WTC11 (cell line): ENCODE results near the gene FKBP1A. TPM values are rescaled to one million over a fixed set of nuclear protein-coding genes. Genes with fewer than 3 reads are reported as not detected.

Experiments used
- ATAC-seq: fragments of 200-7000 bp; cut with Tn5 transposase; 2 replicates; pipeline ENCODE4 v1.10.0; 2021; ENCODE audit warnings: mild to moderate bottlenecking, moderate library complexity
- CTCF ChIA-PET: fragments of 300-600 bp; sonication (Branson Sonifier 250); formaldehyde crosslinking; loops from one replicate; lab custom pipeline; 2021; ENCODE audit warnings: antibody characterized with exemption; lab: Charles Lee
- POLR2A ChIA-PET: fragments of 350-600 bp; sonication (Branson Sonifier 250); formaldehyde crosslinking; loops from one replicate; lab custom pipeline; 2021; ENCODE audit warnings: antibody characterized with exemption; lab: Charles Lee
- DNase-seq: peaks from one replicate; pipeline ENCODE4 v3.0.0; 2021; ENCODE audit warnings: low spot score
- H3K27ac Mint-ChIP-seq: 2 replicates; pipeline ENCODE4 v1.8.0; 2021; ENCODE audit warnings: mixed read lengths
- H3K27me3 Mint-ChIP-seq: 2 replicates; pipeline ENCODE4 v1.8.0; 2021; ENCODE audit warnings: low read depth, mild to moderate bottlenecking, moderate library complexity, mixed read lengths
- H3K36me3 Mint-ChIP-seq: 2 replicates; pipeline ENCODE4 v1.8.0; 2021; ENCODE audit warnings: mixed read lengths
- H3K4me1 Mint-ChIP-seq: 2 replicates; pipeline ENCODE4 v1.8.0; 2022; ENCODE audit warnings: mixed read lengths
- H3K4me3 Mint-ChIP-seq: 2 replicates; pipeline ENCODE4 v1.8.0; 2021; ENCODE audit warnings: mild to moderate bottlenecking, moderate library complexity, mixed read lengths
- H3K9me3 Mint-ChIP-seq: 2 replicates; pipeline ENCODE4 v1.8.0; 2021; ENCODE audit warnings: mixed read lengths
- FOXP4 ChIP-seq: sonication (generic); formaldehyde crosslinking; IDR thresholded peaks from 2 replicates; pipeline ENCODE4 v1.8.0; 2022; ENCODE audit warnings: mild to moderate bottlenecking, missing genetic modification reagents
- PRRX2 ChIP-seq: fragments of 250-450 bp; sonication (Bioruptor Pico); IDR thresholded peaks from 2 replicates; pipeline ENCODE4 v1.8.0; 2021; ENCODE audit warnings: mild to moderate bottlenecking
- RELA ChIP-seq: sonication (generic); formaldehyde crosslinking; IDR thresholded peaks from 2 replicates; pipeline ENCODE4 v1.8.1; 2022; ENCODE audit warnings: missing genetic modification reagents, mild to moderate bottlenecking, borderline replicate concordance
- RORB ChIP-seq: fragments of 250-450 bp; sonication (Bioruptor Pico); IDR thresholded peaks from 2 replicates; pipeline ENCODE4 v1.9.0; 2021; ENCODE audit warnings: mild to moderate bottlenecking
- TEAD1 ChIP-seq: sonication (generic); formaldehyde crosslinking; IDR thresholded peaks from 2 replicates; pipeline ENCODE4 v1.8.0; 2022; ENCODE audit warnings: mild to moderate bottlenecking, missing genetic modification reagents
- ZNF121 ChIP-seq: sonication (generic); formaldehyde crosslinking; IDR thresholded peaks from 2 replicates; pipeline ENCODE4 v1.8.0; 2023; ENCODE audit warnings: missing genetic modification reagents
- total RNA-seq: library from RNA; stranded (reverse); gene quantifications from 3 replicates; pipeline ENCODE4 v1.2.3, GENCODE V29; 2021
- TF ChIP-seq, protein P1 (sequence below): sonication (generic); formaldehyde crosslinking; IDR thresholded peaks from 2 replicates; pipeline ENCODE4 v1.8.0; 2022; ENCODE audit warnings: mild to moderate bottlenecking, missing genetic modification reagents
- TF ChIP-seq, protein P2 (sequence below): sonication (generic); formaldehyde crosslinking; IDR thresholded peaks from 2 replicates; pipeline ENCODE4 v1.8.1; 2023; ENCODE audit warnings: mild to moderate bottlenecking, missing genetic modification reagents
- TF ChIP-seq, protein P3 (sequence below): sonication (generic); formaldehyde crosslinking; IDR thresholded peaks from 2 replicates; pipeline ENCODE4 v1.8.1; 2022; ENCODE audit warnings: missing genetic modification reagents, borderline replicate concordance

Gene FKBP1A
- total RNA-seq, 1 experiment from 2014 or later: 218 TPM

GRCh38 chr20:1391640-1392442 is 1.0 kb downstream of the FKBP1A start:
- H3K4me3 Mint-ChIP-seq: peak overlapping the region; percentile 83
- no peak for DNase-seq
- ATAC-seq: peak; percentile 23
- no peaks in the 10 kb centered on the region for H3K36me3 Mint-ChIP-seq
- CTCF ChIA-PET: interaction anchor here (0.7 to 1.9 kb wide), 8 partner anchors 8 to 206 kb away, joined by 3 to 10 read pairs (median 4); partner anchors contain the start of gene NSFL1C
- POLR2A ChIA-PET: interaction anchor here (1.4 kb wide), 1 partner anchor 32 kb away, joined by 8 read pairs; no protein-coding TSS in a partner anchor
- peaks cover 31% of the 10 kb centered on the region for H3K27me3 Mint-ChIP-seq
- peaks cover 49% of the 10 kb centered on the region for H3K4me1 Mint-ChIP-seq
- H3K9me3 Mint-ChIP-seq: peaks cover 5% of the 10 kb centered on the region; the same call in 1 of the 2 replicates
- H3K27ac Mint-ChIP-seq: peak overlapping the region; percentile 65; the same call in 1 of the 2 replicates
- TF ChIP-seq ZNF121 (CRISPR knock-in tag): 0 out of 2 replicates have a peak, but pooled peaks have one; percentile 6
- TF ChIP-seq RELA (CRISPR knock-in tag): no peak

- Mint-ChIP-seq H3K4me3 (peak overlapping the region; percentile 83), H3K4me1 (peaks cover 53% of the 10 kb centered on the region), H3K9me3 (no peaks in the 10 kb centered on the region), H3K27me3 (peaks cover 20% of the 10 kb centered on the region), H3K36me3 (no peaks in the 10 kb centered on the region), H3K27ac (0 out of 2 replicates have a peak overlapping the region, but pooled peaks have one; percentile 32)
- no peak for DNase-seq
- ChIA-PET CTCF (interaction anchor here (1.2 to 1.9 kb wide), 5 partner anchors 37 to 205 kb away, joined by 3 to 10 read pairs (median 5); no protein-coding TSS in a partner anchor), POLR2A (interaction anchor here (0.9 kb wide), 1 partner anchor 19 kb away, joined by 3 read pairs; no protein-coding TSS in a partner anchor)
- no peak for ATAC-seq
- TF ChIP-seq, protein P1, sequence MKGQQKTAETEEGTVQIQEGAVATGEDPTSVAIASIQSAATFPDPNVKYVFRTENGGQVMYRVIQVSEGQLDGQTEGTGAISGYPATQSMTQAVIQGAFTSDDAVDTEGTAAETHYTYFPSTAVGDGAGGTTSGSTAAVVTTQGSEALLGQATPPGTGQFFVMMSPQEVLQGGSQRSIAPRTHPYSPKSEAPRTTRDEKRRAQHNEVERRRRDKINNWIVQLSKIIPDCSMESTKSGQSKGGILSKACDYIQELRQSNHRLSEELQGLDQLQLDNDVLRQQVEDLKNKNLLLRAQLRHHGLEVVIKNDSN (CRISPR knock-in tag): no peak
- TF ChIP-seq TEAD1 (CRISPR knock-in tag) (no peak), RORB (CRISPR knock-in tag) (no peak), FOXP4 (CRISPR knock-in tag) (no peak), PRRX2 (CRISPR knock-in tag) (no peak)
- TF ChIP-seq, protein P2, sequence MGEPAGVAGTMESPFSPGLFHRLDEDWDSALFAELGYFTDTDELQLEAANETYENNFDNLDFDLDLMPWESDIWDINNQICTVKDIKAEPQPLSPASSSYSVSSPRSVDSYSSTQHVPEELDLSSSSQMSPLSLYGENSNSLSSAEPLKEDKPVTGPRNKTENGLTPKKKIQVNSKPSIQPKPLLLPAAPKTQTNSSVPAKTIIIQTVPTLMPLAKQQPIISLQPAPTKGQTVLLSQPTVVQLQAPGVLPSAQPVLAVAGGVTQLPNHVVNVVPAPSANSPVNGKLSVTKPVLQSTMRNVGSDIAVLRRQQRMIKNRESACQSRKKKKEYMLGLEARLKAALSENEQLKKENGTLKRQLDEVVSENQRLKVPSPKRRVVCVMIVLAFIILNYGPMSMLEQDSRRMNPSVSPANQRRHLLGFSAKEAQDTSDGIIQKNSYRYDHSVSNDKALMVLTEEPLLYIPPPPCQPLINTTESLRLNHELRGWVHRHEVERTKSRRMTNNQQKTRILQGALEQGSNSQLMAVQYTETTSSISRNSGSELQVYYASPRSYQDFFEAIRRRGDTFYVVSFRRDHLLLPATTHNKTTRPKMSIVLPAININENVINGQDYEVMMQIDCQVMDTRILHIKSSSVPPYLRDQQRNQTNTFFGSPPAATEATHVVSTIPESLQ (CRISPR knock-in tag): no peak
- TF ChIP-seq, protein P3, sequence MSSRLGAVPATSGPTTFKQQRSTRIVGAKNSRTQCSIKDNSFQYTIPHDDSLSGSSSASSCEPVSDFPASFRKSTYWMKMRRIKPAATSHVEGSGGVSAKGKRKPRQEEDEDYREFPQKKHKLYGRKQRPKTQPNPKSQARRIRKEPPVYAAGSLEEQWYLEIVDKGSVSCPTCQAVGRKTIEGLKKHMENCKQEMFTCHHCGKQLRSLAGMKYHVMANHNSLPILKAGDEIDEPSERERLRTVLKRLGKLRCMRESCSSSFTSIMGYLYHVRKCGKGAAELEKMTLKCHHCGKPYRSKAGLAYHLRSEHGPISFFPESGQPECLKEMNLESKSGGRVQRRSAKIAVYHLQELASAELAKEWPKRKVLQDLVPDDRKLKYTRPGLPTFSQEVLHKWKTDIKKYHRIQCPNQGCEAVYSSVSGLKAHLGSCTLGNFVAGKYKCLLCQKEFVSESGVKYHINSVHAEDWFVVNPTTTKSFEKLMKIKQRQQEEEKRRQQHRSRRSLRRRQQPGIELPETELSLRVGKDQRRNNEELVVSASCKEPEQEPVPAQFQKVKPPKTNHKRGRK (CRISPR knock-in tag): no peak
- TF ChIP-seq, all 79 proteins: peak for 0
These were observed 2.1 kb downstream of the FKBP1A start for GRCh38 chr20:1390581-1391403.
